DMS 273 (cell line): ENCODE results near the gene JMJD8.

Experiments used
- DNase-seq: peaks from one replicate; lab custom pipeline; 2025; ENCODE audit not compliant: unreplicated experiment; lab: John Stamatoyannopoulos, UW

The JMJD8 gene

GRCh38 chr16:666572-666971, 17.6 kb downstream of the JMJD8 start:
- no peak for DNase-seq

- DNase-seq, result no peak
Measured at GRCh38 chr16:662597-662996, 21.5 kb downstream of the JMJD8 start.

GRCh38 chr16:662095-662494, 22.0 kb downstream of the JMJD8 start:
- DNase-seq, result no peak

- no peak for DNase-seq
Measured at GRCh38 chr16:661184-661821, 22.8 kb downstream of the JMJD8 start.

- peak; percentile 43 for DNase-seq
Measured at GRCh38 chr16:660459-661183, 23.5 kb downstream of the JMJD8 start.

- DNase-seq, result no peak
Measured at GRCh38 chr16:660132-660458, 24.0 kb downstream of the JMJD8 start.

- DNase-seq, result no peak
Measured at GRCh38 chr16:659618-660017, 24.5 kb downstream of the JMJD8 start.

- no peak for DNase-seq
Measured at GRCh38 chr16:658679-659571, 25.2 kb downstream of the JMJD8 start.

- DNase-seq, result no peak
Measured at GRCh38 chr16:657487-657886, 26.6 kb downstream of the JMJD8 start.

- no peak for DNase-seq
Measured at GRCh38 chr16:654034-654433, 30.1 kb downstream of the JMJD8 start.

- no peak for DNase-seq
Measured at GRCh38 chr16:652454-653305, 31.5 kb downstream of the JMJD8 start.

- DNase-seq, result peak; percentile 51
Measured at GRCh38 chr16:651844-652243, 32.3 kb downstream of the JMJD8 start.

- no peak for DNase-seq
Measured at GRCh38 chr16:649631-650030, 34.5 kb downstream of the JMJD8 start.

- DNase-seq, result peak; percentile 98
Measured at GRCh38 chr16:648781-649589, 35.1 kb downstream of the JMJD8 start, which contains the start of gene WDR90. Gene WDR90 (plus strand): TSS chr16:649365. CDS start chr16:649417, 52 bp downstream.

- DNase-seq, result peak; percentile 77
Measured at GRCh38 chr16:648071-648780, 35.9 kb downstream of the JMJD8 start.

- no peak for DNase-seq
Measured at GRCh38 chr16:647173-647902, 36.8 kb downstream of the JMJD8 start.

GRCh38 chr16:646679-647172, 37.4 kb downstream of the JMJD8 start:
- no peak for DNase-seq

- no peak for DNase-seq
Measured at GRCh38 chr16:645852-646678, 38.1 kb downstream of the JMJD8 start.
